Measurements from ENCODE around the gene LMF1.

DNA sequence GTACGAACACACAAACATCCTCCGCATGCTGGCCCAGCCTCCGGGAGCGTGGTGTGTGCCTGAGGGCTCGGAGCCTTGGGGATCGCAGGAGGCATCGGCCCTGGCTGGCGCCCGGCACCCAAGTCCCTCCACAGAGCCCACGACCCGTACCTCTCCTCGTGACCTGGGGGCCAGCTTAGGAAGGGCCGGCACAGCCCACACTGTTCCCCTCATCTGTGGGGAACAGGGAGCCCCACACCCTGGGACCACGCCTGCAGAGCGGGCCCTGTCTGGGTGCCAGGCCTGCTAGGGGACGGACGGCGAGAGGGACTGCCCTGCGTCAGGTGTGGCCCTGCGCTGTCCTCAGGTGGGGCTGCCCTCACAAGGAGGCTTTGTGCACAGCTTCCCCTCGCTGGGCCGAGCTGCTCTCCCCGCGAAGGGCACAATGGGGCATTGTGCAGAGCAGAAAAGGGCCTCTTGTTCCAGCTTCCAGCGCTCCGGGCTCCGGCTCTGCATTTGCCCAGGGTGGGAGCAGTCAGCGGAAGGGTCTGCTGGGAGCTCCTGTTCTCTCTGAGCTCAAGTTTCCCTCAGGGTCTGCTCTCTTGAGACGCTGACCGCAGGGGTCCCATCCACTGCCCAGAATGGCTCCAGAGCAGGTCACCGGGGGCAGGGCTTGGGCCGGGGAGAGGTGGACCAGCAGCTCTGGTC lies 1.7 kb upstream of the LMF1 start:
- no peak for TF ChIP-seq EZH2phosphoT487 (IDR thresholded peaks at IDR 0.05; ENCODE audit: borderline replicate concordance, low read length)
- TF ChIP-seq, protein P1, sequence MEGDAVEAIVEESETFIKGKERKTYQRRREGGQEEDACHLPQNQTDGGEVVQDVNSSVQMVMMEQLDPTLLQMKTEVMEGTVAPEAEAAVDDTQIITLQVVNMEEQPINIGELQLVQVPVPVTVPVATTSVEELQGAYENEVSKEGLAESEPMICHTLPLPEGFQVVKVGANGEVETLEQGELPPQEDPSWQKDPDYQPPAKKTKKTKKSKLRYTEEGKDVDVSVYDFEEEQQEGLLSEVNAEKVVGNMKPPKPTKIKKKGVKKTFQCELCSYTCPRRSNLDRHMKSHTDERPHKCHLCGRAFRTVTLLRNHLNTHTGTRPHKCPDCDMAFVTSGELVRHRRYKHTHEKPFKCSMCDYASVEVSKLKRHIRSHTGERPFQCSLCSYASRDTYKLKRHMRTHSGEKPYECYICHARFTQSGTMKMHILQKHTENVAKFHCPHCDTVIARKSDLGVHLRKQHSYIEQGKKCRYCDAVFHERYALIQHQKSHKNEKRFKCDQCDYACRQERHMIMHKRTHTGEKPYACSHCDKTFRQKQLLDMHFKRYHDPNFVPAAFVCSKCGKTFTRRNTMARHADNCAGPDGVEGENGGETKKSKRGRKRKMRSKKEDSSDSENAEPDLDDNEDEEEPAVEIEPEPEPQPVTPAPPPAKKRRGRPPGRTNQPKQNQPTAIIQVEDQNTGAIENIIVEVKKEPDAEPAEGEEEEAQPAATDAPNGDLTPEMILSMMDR (IDR thresholded peaks at IDR 0.05; ENCODE audit: low read depth, low read length, poor library complexity, severe bottlenecking), result no peak

Measured in DOHH2 (cell line).